HG02678 (cell line): Measurements from ENCODE around the gene MAP7.

ENCODE experiments used
- ATAC-seq: cut with Tn5 transposase; IDR thresholded peaks from one replicate; pipeline ENCODE4 v1.9.1; 2021; ENCODE audit warnings: mild to moderate bottlenecking, moderate library complexity; ENCODE audit not compliant: unreplicated experiment

MAP7 gene

GRCh38 chr6:136343700-136344099 is 206.5 kb downstream of the MAP7 start:
- no peak for ATAC-seq

GRCh38 chr6:136343275-136343674 is 206.9 kb downstream of the MAP7 start:
- no peak for ATAC-seq

- no peak for ATAC-seq
Observed at GRCh38 chr6:136341967-136342366, 208.3 kb downstream of the MAP7 start.

GRCh38 chr6:136341367-136341766 is 208.9 kb downstream of the MAP7 start:
- no peak for ATAC-seq

GRCh38 chr6:136338486-136338885 is 211.7 kb downstream of the MAP7 start:
- no peak for ATAC-seq

GRCh38 chr6:136337606-136338005 is 212.6 kb downstream of the MAP7 start:
- no peak for ATAC-seq

- ATAC-seq: no peak
Observed at GRCh38 chr6:136337121-136337520, 213.1 kb downstream of the MAP7 start.

- ATAC-seq: no peak
Observed at GRCh38 chr6:136335736-136336363, 214.4 kb downstream of the MAP7 start.

- ATAC-seq: no peak
Observed at GRCh38 chr6:136334853-136335252, 215.4 kb downstream of the MAP7 start.

GRCh38 chr6:136334465-136334846 is 215.8 kb downstream of the MAP7 start:
- no peak for ATAC-seq

GRCh38 chr6:136333824-136334464 is 216.3 kb downstream of the MAP7 start:
- no peak for ATAC-seq

GRCh38 chr6:136331461-136331860 is 218.8 kb downstream of the MAP7 start:
- ATAC-seq: no peak

- no peak for ATAC-seq
Observed at GRCh38 chr6:136330634-136331033, 219.6 kb downstream of the MAP7 start.

- no peak for ATAC-seq
Observed at GRCh38 chr6:136326038-136326553, 224.1 kb downstream of the MAP7 start.

- no peak for ATAC-seq
Observed at GRCh38 chr6:136324686-136325380, 225.4 kb downstream of the MAP7 start.

GRCh38 chr6:136323431-136324112 is 226.7 kb downstream of the MAP7 start:
- no peak for ATAC-seq

- no peak for ATAC-seq
Observed at GRCh38 chr6:136319732-136320131, 230.5 kb downstream of the MAP7 start.

GRCh38 chr6:136318676-136319075 is 231.5 kb downstream of the MAP7 start:
- ATAC-seq: no peak

GRCh38 chr6:136317971-136318370 is 232.3 kb downstream of the MAP7 start:
- ATAC-seq: no peak

GRCh38 chr6:136317021-136317694 is 233.1 kb downstream of the MAP7 start:
- peak; percentile 83 for ATAC-seq

- ATAC-seq: no peak
Observed at GRCh38 chr6:136315594-136315993, 234.6 kb downstream of the MAP7 start.
